NT2/D1 (cell line): ENCODE data around the gene PPT2.

Experiments
- DNase-seq: peaks from one replicate; pipeline ENCODE4 v3.0.0-alpha.2; 2011; ENCODE audit warnings: low read depth, low spot score
- H3K27me3 ChIP-seq: 2 replicates; pipeline ENCODE4 v1.6.0; 2011; ENCODE audit warnings: mild to moderate bottlenecking; ENCODE audit not compliant: insufficient read length, insufficient read depth
- H3K36me3 ChIP-seq: 2 replicates; pipeline ENCODE4 v1.6.1; 2011; ENCODE audit warnings: mild to moderate bottlenecking, low read length, mixed read lengths; ENCODE audit not compliant: insufficient read depth, insufficient read length
- H3K4me1 ChIP-seq: 2 replicates; pipeline ENCODE4 v1.5.1; 2011; ENCODE audit not compliant: insufficient read depth, insufficient read length
- H3K4me3 ChIP-seq: 2 replicates; pipeline ENCODE4 v1.5.1; 2011; ENCODE audit warnings: low read depth; ENCODE audit not compliant: insufficient read length
- H3K9ac ChIP-seq: 2 replicates; pipeline ENCODE4 v1.6.0; 2011; ENCODE audit warnings: low read depth; ENCODE audit not compliant: insufficient read length
- H3K9me3 ChIP-seq: 2 replicates; pipeline ENCODE4 v1.5.1; 2011; ENCODE audit warnings: mild to moderate bottlenecking, low read length; ENCODE audit not compliant: insufficient read depth
- SUZ12 ChIP-seq: IDR thresholded peaks from 2 replicates; pipeline ENCODE4 v1.6.1; 2011; ENCODE audit not compliant: insufficient read length, insufficient read depth; ENCODE audit errors: extremely low read depth
- YY1 ChIP-seq: IDR thresholded peaks from 2 replicates; pipeline ENCODE4 v1.6.1; 2011; ENCODE audit not compliant: insufficient read length, insufficient read depth
- ZNF274 ChIP-seq: IDR thresholded peaks from 2 replicates; pipeline ENCODE4 v1.6.1; 2011; ENCODE audit warnings: mild to moderate bottlenecking, low read depth, low read length

The PPT2 gene

GRCh38 chr6:32195902-32196681 is 42.2 kb downstream of the PPT2 start:
- DNase-seq: peak; percentile 74
- no peak for TF ChIP-seq YY1
- TF ChIP-seq ZNF274: no peak
- TF ChIP-seq SUZ12: no peak
- Histone ChIP-seq H3K4me1 (peaks cover 17% of the 10 kb centered on the region), H3K27me3 (no peaks in the 10 kb centered on the region), H3K9ac (peak overlapping the region; percentile 97), H3K9me3 (no peaks in the 10 kb centered on the region), H3K36me3 (no peaks in the 10 kb centered on the region), H3K4me3 (peak overlapping the region; percentile 89)

GRCh38 chr6:32196682-32197616 is 43.0 kb downstream of the PPT2 start:
- H3K4me3 ChIP-seq: peak overlapping the region; percentile 89
- H3K9me3 ChIP-seq: no peaks in the 10 kb centered on the region
- H3K36me3 ChIP-seq: no peaks in the 10 kb centered on the region
- H3K9ac ChIP-seq: peak overlapping the region; percentile 97
- no peaks in the 10 kb centered on the region for H3K27me3 ChIP-seq
- H3K4me1 ChIP-seq: peaks cover 14% of the 10 kb centered on the region
- DNase-seq: no peak
- TF ChIP-seq YY1: no peak
- TF ChIP-seq ZNF274: no peak
- TF ChIP-seq SUZ12: no peak

DNA sequence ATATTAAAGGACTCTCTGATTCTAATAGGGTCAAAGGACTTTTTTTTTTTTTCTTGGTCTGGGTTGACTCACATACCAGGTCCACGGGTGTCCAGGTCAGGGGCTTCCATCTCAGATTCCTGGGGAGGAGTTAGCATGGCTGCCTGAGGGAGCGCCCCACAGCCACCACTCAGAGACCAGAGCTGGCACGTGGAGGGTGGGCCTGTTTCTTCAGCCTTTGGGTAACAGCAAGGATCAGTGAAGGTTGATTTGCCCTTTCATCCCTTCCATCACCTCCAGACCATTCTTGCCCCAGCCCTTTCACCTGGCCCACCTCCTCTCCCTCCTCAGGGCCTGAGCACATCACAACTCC is 44.4 kb downstream of the PPT2 start:
- peaks cover 11% of the 10 kb centered on the region for H3K4me1 ChIP-seq
- no peak overlapping the region for H3K9ac ChIP-seq

DNA sequence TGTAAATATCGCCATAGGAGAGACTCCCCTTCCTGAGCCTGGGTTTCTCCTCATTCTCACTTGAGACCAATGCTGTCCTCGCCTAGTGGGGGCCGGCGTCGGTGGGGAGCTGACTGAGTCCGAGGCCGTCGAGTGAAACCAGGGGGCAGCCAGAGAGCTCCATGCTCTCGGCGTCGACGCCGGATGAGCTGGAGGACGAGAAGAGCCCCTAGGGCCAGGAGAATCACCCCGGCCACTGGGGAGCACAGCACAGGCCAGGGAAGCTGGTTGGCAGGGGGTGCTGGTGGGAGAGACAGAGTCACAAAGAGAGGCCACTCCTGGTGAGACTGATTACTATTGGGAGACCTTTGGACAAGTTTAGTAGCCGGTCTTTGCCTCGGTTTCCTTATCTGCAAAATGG is 44.9 kb downstream of the PPT2 start:
- Histone ChIP-seq H3K4me1 (peaks cover 12% of the 10 kb centered on the region), H3K36me3 (no peaks in the 10 kb centered on the region), H3K27me3 (no peaks in the 10 kb centered on the region), H3K9ac (no peak overlapping the region), H3K4me3 (no peak overlapping the region), H3K9me3 (no peaks in the 10 kb centered on the region)
- no peak for DNase-seq
- TF ChIP-seq ZNF274 (no peak), YY1 (no peak), SUZ12 (no peak)

More for the DNA sequence above, 44.4 kb downstream of the PPT2 start:
- H3K36me3 ChIP-seq: no peaks in the 10 kb centered on the region
- no peak overlapping the region for H3K4me3 ChIP-seq
- no peaks in the 10 kb centered on the region for H3K9me3 ChIP-seq
- H3K27me3 ChIP-seq: no peaks in the 10 kb centered on the region
- DNase-seq: no peak
- TF ChIP-seq ZNF274: no peak
- TF ChIP-seq SUZ12: no peak
- no peak for TF ChIP-seq YY1

- no peaks in the 10 kb centered on the region for H3K9me3 ChIP-seq
- H3K4me1 ChIP-seq: peaks cover 17% of the 10 kb centered on the region
- no peak for TF ChIP-seq SUZ12
- no peak for TF ChIP-seq YY1
- no peak for TF ChIP-seq ZNF274
- no peak overlapping the region for H3K9ac ChIP-seq
- H3K36me3 ChIP-seq: no peaks in the 10 kb centered on the region
- DNase-seq: no peak
- H3K4me3 ChIP-seq: no peak overlapping the region
- no peaks in the 10 kb centered on the region for H3K27me3 ChIP-seq
These were observed 47.0 kb downstream of the PPT2 start for GRCh38 chr6:32200711-32201475.

DNA sequence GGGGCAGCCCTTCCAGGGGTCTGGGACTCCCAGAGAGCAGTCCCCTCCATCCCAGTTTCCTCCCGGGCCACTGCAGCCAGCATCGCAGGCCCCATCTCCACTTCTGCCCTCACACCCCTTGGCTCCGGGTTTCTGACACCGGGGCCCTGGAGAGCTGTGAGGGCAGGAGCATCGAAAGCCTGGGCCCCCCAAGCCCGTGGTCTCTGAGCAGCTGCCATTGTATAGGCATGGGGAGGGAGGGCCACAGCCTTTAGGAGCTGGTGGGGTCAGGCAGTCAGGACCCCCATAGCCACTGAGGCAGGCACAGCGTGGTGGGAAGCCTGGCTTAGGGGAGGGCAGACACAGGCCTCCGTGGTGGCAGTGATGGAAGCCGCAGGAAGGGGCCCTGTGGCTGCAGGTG is 48.2 kb downstream of the PPT2 start:
- no peak overlapping the region for H3K9ac ChIP-seq
- TF ChIP-seq ZNF274 (no peak), SUZ12 (no peak), YY1 (no peak)
- DNase-seq: no peak

More for the DNA sequence above, 48.2 kb downstream of the PPT2 start:
- Histone ChIP-seq H3K9me3 (no peaks in the 10 kb centered on the region), H3K27me3 (no peaks in the 10 kb centered on the region), H3K4me1 (peaks cover 10% of the 10 kb centered on the region), H3K36me3 (no peaks in the 10 kb centered on the region), H3K4me3 (no peak overlapping the region)
